IMR-90 (cell line): ENCODE results near the gene SARM1. TPM values are rescaled to one million over a fixed set of nuclear protein-coding genes. Genes with fewer than 3 reads are reported as not detected.
A peak's percentile ranks its signal among the peaks of the same experiment; 100 is the strongest.

Source experiments
- ATAC-seq: fragments of 200-7000 bp; cut with Tn5 transposase; 2 replicates; pipeline ENCODE4 v1.9.1; 2020; ENCODE audit warnings: low read depth, mild to moderate bottlenecking, moderate library complexity
- BruUV-seq: library from RNA; stranded (reverse); fragments of 400-500 nt; replicated peaks from 2 replicates; lab custom pipeline; 2021; lab: Mats Ljungman, UMichigan
- CTCF ChIA-PET: fragments of 300-600 bp; formaldehyde crosslinking; extraction: SDS; loops from one replicate; lab custom pipeline; 2021; ENCODE audit warnings: antibody characterized with exemption; lab: Yijun Ruan, JAX
- POLR2A ChIA-PET: fragments of 300-600 bp; sonication (Branson Sonifier 250); formaldehyde crosslinking; loops from one replicate; lab custom pipeline; 2022; ENCODE audit warnings: antibody characterized with exemption; ENCODE audit not compliant: unreplicated experiment; lab: Charles Lee
- DNase-seq: peaks from one replicate; pipeline ENCODE4 v3.0.0; 2013
- H2AFZ ChIP-seq: replicated peaks from 2 replicates; pipeline ENCODE3; 2013; ENCODE audit warnings: low read length, mild to moderate bottlenecking; ENCODE audit not compliant: poor library complexity
- H2AK5ac ChIP-seq: 2 replicates; pipeline ENCODE4 v1.6.1; 2013; ENCODE audit warnings: low read depth, low read length, inconsistent platforms
- H2AK9ac ChIP-seq: replicated peaks from 2 replicates; pipeline ENCODE3; 2013; ENCODE audit warnings: mild to moderate bottlenecking, low read depth, low read length, moderate library complexity; ENCODE audit not compliant: poor library complexity
- H2BK120ac ChIP-seq: 2 replicates; pipeline ENCODE4 v1.6.1; 2013; ENCODE audit warnings: low read depth, low read length, inconsistent platforms
- H2BK15ac ChIP-seq: 3 replicates; pipeline ENCODE4 v1.6.1; 2013; ENCODE audit warnings: low read depth, low read length, inconsistent platforms
- H2BK20ac ChIP-seq: 2 replicates; pipeline ENCODE4 v1.6.1; 2013; ENCODE audit warnings: low read depth, mild to moderate bottlenecking, inconsistent platforms, low read length, moderate library complexity
- H2BK5ac ChIP-seq: 2 replicates; pipeline ENCODE4 v1.6.1; 2013; ENCODE audit warnings: mild to moderate bottlenecking, low read depth, low read length, inconsistent platforms; ENCODE audit not compliant: poor library complexity, severe bottlenecking
- H3K14ac ChIP-seq: replicated peaks from 2 replicates; pipeline ENCODE4 v1.6.1; 2013; ENCODE audit warnings: low read depth, low read length, inconsistent platforms
- H3K18ac ChIP-seq: 2 replicates; pipeline ENCODE4 v1.6.1; 2013; ENCODE audit warnings: low read depth, low read length, control low read depth
- H3K23ac ChIP-seq: 2 replicates; pipeline ENCODE4 v1.6.1; 2013; ENCODE audit warnings: low read depth, low read length, inconsistent platforms
- H3K27ac ChIP-seq: 2 replicates; pipeline ENCODE4 v1.5.1; 2013; ENCODE audit warnings: mild to moderate bottlenecking, control low read depth, low read length; ENCODE audit not compliant: insufficient read depth
- H3K27me3 ChIP-seq: 2 replicates; pipeline ENCODE4 v1.6.1; 2013; ENCODE audit warnings: low read length; ENCODE audit not compliant: control insufficient read depth, insufficient read depth
- H3K36me3 ChIP-seq: 2 replicates; pipeline ENCODE4 v1.6.1; 2013; ENCODE audit warnings: low read length, mixed read lengths; ENCODE audit not compliant: control insufficient read depth, insufficient read depth
- H3K4ac ChIP-seq: 2 replicates; pipeline ENCODE4 v1.6.1; 2013; ENCODE audit warnings: low read depth, low read length, inconsistent platforms
- H3K4me1 ChIP-seq: 2 replicates; pipeline ENCODE4 v1.6.1; 2013; ENCODE audit warnings: low read length, mixed read lengths; ENCODE audit not compliant: control insufficient read depth, insufficient read depth
- H3K4me2 ChIP-seq: 2 replicates; pipeline ENCODE4 v1.6.1; 2013; ENCODE audit warnings: low read depth, mild to moderate bottlenecking, control low read depth, low read length, moderate library complexity
- H3K4me3 ChIP-seq: 2 replicates; pipeline ENCODE4 v1.5.1; 2013; ENCODE audit warnings: low read depth, mild to moderate bottlenecking, control low read depth, low read length, moderate library complexity; ENCODE audit not compliant: insufficient read depth
- H3K56ac ChIP-seq: 2 replicates; pipeline ENCODE4 v1.6.1; 2013; ENCODE audit warnings: low read length, inconsistent platforms; ENCODE audit not compliant: insufficient read depth; ENCODE audit errors: extremely low read depth
- H3K79me1 ChIP-seq, 2 experiments: 2 replicates each; pipeline ENCODE4 v1.6.1; 2013; ENCODE audit warnings: low read length in 2 of 2, inconsistent platforms in 1 of 2, low read depth in 1 of 2
- H3K9ac ChIP-seq: 2 replicates; pipeline ENCODE4 v1.6.1; 2013; ENCODE audit warnings: low read depth, low read length, control low read depth
- H3K9me1 ChIP-seq: 2 replicates; pipeline ENCODE4 v1.6.1; 2013; ENCODE audit warnings: low read length, inconsistent platforms; ENCODE audit not compliant: insufficient read depth
- H3K9me3 ChIP-seq: 2 replicates; pipeline ENCODE4 v1.6.1; 2013; ENCODE audit warnings: low read length; ENCODE audit not compliant: control insufficient read depth, insufficient read depth
- H4K20me1 ChIP-seq: 2 replicates; pipeline ENCODE4 v1.6.1; 2013; ENCODE audit warnings: low read length, inconsistent platforms; ENCODE audit not compliant: insufficient read depth
- H4K5ac ChIP-seq: 2 replicates; pipeline ENCODE4 v1.6.1; 2013; ENCODE audit warnings: mild to moderate bottlenecking, low read depth, low read length, control low read depth
- H4K8ac ChIP-seq, 2 experiments: 2 replicates each; pipeline ENCODE4 v1.6.1; 2013; ENCODE audit warnings: low read depth in 2 of 2, low read length in 2 of 2, control low read depth in 1 of 2, inconsistent platforms in 1 of 2
- H4K91ac ChIP-seq: 2 replicates; pipeline ENCODE4 v1.6.1; 2013; ENCODE audit warnings: low read depth, low read length, inconsistent platforms; ENCODE audit not compliant: insufficient read depth
- BHLHE40 ChIP-seq: fragments of 150-350 bp; IDR thresholded peaks from 2 replicates; pipeline ENCODE4 v1.6.1; 2016; ENCODE audit warnings: mild to moderate bottlenecking, low read depth, low read length
- CEBPB ChIP-seq: IDR thresholded peaks from 2 replicates; pipeline ENCODE4 v1.6.1; 2012; ENCODE audit warnings: low read depth, low read length, improper control_type of control experiment
- CHD1 ChIP-seq: IDR thresholded peaks from 2 replicates; pipeline ENCODE4 v1.6.1; 2012; ENCODE audit warnings: low read depth, low read length, improper control_type of control experiment
- FOS ChIP-seq: fragments of 150-350 bp; IDR thresholded peaks from 2 replicates; pipeline ENCODE4 v1.6.1; 2016; ENCODE audit warnings: low read depth, low read length
- MAFK ChIP-seq: IDR thresholded peaks from 2 replicates; pipeline ENCODE4 v1.6.1; 2012; ENCODE audit warnings: low read depth, low read length, improper control_type of control experiment
- MAZ ChIP-seq: IDR thresholded peaks from 2 replicates; pipeline ENCODE4 v1.6.1; 2012; ENCODE audit warnings: low read depth, mild to moderate bottlenecking, low read length, improper control_type of control experiment, moderate library complexity, borderline replicate concordance
- MXI1 ChIP-seq: IDR thresholded peaks from 2 replicates; pipeline ENCODE4 v1.6.1; 2012; ENCODE audit warnings: low read depth, mild to moderate bottlenecking, low read length, moderate library complexity, borderline replicate concordance
- NFE2L2 ChIP-seq: fragments of 150-350 bp; IDR thresholded peaks from 2 replicates; pipeline ENCODE4 v1.6.1; 2016; ENCODE audit warnings: low read depth, mild to moderate bottlenecking, low read length
- POLR2A ChIP-seq: IDR thresholded peaks from 2 replicates; pipeline ENCODE4 v1.6.1; 2012; ENCODE audit warnings: mild to moderate bottlenecking, low read depth, low read length
- RAD21 ChIP-seq: IDR thresholded peaks from 2 replicates; pipeline ENCODE4 v1.6.1; 2012; ENCODE audit warnings: low read length, improper control_type of control experiment
- RCOR1 ChIP-seq: IDR thresholded peaks from 2 replicates; pipeline ENCODE4 v1.6.1; 2012; ENCODE audit warnings: mild to moderate bottlenecking, low read length, improper control_type of control experiment; ENCODE audit not compliant: insufficient replicate concordance
- RFX5 ChIP-seq: IDR thresholded peaks from 2 replicates; pipeline ENCODE4 v1.8.0; 2012; ENCODE audit warnings: low read depth, mild to moderate bottlenecking, low read length, moderate library complexity
- SMC3 ChIP-seq: fragments of 150-350 bp; IDR thresholded peaks from 2 replicates; pipeline ENCODE4 v1.6.1; 2016; ENCODE audit warnings: low read depth, mild to moderate bottlenecking, antibody characterized with exemption, low read length, moderate library complexity
- WGBS, 2 experiments: methylation state at CpG; one replicate each; pipeline versions ENCODE4 v1.1.5 to v1.1.7; 2013; ENCODE audit warnings: missing lambda C conversion rate in 2 of 2; ENCODE audit not compliant: insufficient read length in 1 of 2; ENCODE audit errors: extremely low coverage in 2 of 2; 5-methylcytosine and 5-hydroxymethylcytosine counted together
- dilution Hi-C: fragments of 300-500 bp; cut with HindIII; formaldehyde crosslinking; loops from one replicate; pipeline ENCODE4 v1.14.3; 2018; ENCODE audit warnings: low sequenced_read_pairs; ENCODE audit not compliant: unreplicated experiment
- in situ Hi-C: fragments of 300-500 bp; cut with MboI; formaldehyde crosslinking; loops from 3 replicates; pipeline ENCODE4 v1.14.3; 2019; ENCODE audit warnings: low sequenced_read_pairs, inconsistent platforms, mixed read lengths
- intact Hi-C: fragments of 100-400 bp; cut with micrococcal nuclease; formaldehyde crosslinking; loops from 2 replicates; pipeline ENCODE4 v1.10.0; 2022
- polyA plus RNA-seq, 3 experiments: library from polyadenylated mRNA; depleted of rRNA; stranded (reverse); fragments of >200 nt; gene quantifications; 2 replicates each; pipeline ENCODE4 v1.2.3, GENCODE V29; 2012; ENCODE audit warnings: low replicate concordance in 1 of 3
- total RNA-seq: library from RNA; depleted of rRNA; stranded (reverse); fragments of >200 nt; gene quantifications from 2 replicates; pipeline ENCODE4 v1.2.3, GENCODE V29; 2012
- TF ChIP-seq, protein P1 (sequence below): fragments of 150-350 bp; IDR thresholded peaks from 2 replicates; pipeline ENCODE4 v1.6.1; 2017; ENCODE audit warnings: mild to moderate bottlenecking, antibody characterized with exemption, low read length, low read depth
- TF ChIP-seq, protein P2 (sequence below): conservative IDR thresholded peaks from 2 replicates; pipeline ENCODE4 v1.5.1; 2012; ENCODE audit warnings: mild to moderate bottlenecking, low read depth, low read length, improper control_type of control experiment
- TF ChIP-seq, protein P3 (sequence below): fragments of 150-350 bp; IDR thresholded peaks from 2 replicates; pipeline ENCODE4 v1.6.1; 2016; ENCODE audit warnings: low read depth, mild to moderate bottlenecking, low read length, moderate library complexity, borderline replicate concordance

Gene SARM1
- total and polyA plus RNA-seq, 2 of the 4 experiments (the other 2 are of a cell fraction), result 3.4 to 11.4 TPM

DNA sequence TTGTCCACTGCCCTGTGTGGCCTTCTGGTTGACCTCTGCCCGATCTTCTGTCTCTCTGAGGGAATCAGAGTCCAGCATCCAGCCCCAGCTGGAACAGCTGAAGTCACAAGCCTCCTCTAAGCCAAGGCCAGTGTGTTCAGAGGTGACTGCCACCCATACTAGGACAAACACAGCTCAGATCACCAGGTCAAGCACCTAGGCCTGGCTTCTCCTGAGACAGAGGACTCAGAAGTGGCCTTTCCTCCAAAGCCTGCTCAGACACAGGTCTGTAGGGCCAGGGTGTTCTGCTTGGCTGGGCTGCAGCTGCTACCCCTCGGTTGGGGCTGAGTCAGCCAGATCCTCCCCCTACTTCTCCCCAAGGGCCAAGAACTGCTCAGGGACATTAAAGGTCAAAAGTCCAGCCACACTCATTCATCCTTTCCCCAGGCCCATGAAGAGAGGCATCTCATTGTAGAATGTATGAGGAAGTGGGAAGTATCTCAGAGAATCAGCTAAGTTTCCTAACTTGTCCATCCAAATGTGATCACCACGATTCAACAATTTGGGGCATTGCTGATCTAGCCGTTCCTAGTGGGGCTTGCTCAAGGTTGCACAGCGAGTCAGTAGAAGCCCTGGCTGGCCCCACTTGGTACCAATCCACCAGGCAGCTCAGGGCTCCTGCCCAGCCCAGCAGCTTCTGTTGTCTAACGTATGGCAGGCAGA lies 26.9 kb downstream of the SARM1 start:
- DNase-seq, result peak; percentile 11
- CTCF ChIA-PET, result no interaction called here
- dilution Hi-C loops, result no loop called here

More for the DNA sequence above, 26.9 kb downstream of the SARM1 start:
- no peak for ATAC-seq
- no peak overlapping the region for H4K5ac ChIP-seq
- H3K4me3 ChIP-seq, result no peak overlapping the region
- POLR2A ChIA-PET, result no interaction called here
- no peak overlapping the region for H2BK20ac ChIP-seq
- no peak overlapping the region for H3K14ac ChIP-seq
- peaks cover 28% of the 10 kb centered on the region for H3K36me3 ChIP-seq
- TF ChIP-seq FOS (no peak), BHLHE40 (no peak), NFE2L2 (no peak), MAZ (no peak), RCOR1 (no peak), MXI1 (no peak), RFX5 (no peak), CEBPB (no peak), CHD1 (no peak), SMC3 (no peak), POLR2A (no peak), MAFK (no peak), RAD21 (no peak)
- TF ChIP-seq, protein P1, sequence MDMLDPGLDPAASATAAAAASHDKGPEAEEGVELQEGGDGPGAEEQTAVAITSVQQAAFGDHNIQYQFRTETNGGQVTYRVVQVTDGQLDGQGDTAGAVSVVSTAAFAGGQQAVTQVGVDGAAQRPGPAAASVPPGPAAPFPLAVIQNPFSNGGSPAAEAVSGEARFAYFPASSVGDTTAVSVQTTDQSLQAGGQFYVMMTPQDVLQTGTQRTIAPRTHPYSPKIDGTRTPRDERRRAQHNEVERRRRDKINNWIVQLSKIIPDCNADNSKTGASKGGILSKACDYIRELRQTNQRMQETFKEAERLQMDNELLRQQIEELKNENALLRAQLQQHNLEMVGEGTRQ, result no peak
- TF ChIP-seq, protein P2, sequence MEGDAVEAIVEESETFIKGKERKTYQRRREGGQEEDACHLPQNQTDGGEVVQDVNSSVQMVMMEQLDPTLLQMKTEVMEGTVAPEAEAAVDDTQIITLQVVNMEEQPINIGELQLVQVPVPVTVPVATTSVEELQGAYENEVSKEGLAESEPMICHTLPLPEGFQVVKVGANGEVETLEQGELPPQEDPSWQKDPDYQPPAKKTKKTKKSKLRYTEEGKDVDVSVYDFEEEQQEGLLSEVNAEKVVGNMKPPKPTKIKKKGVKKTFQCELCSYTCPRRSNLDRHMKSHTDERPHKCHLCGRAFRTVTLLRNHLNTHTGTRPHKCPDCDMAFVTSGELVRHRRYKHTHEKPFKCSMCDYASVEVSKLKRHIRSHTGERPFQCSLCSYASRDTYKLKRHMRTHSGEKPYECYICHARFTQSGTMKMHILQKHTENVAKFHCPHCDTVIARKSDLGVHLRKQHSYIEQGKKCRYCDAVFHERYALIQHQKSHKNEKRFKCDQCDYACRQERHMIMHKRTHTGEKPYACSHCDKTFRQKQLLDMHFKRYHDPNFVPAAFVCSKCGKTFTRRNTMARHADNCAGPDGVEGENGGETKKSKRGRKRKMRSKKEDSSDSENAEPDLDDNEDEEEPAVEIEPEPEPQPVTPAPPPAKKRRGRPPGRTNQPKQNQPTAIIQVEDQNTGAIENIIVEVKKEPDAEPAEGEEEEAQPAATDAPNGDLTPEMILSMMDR, result no peak
- TF ChIP-seq, protein P3, sequence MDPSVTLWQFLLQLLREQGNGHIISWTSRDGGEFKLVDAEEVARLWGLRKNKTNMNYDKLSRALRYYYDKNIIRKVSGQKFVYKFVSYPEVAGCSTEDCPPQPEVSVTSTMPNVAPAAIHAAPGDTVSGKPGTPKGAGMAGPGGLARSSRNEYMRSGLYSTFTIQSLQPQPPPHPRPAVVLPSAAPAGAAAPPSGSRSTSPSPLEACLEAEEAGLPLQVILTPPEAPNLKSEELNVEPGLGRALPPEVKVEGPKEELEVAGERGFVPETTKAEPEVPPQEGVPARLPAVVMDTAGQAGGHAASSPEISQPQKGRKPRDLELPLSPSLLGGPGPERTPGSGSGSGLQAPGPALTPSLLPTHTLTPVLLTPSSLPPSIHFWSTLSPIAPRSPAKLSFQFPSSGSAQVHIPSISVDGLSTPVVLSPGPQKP, result no peak
- no peak overlapping the region for H2AFZ ChIP-seq
- H2AK9ac ChIP-seq, result no peak overlapping the region
- H3K9me1 ChIP-seq, result peaks cover 19% of the 10 kb centered on the region; the same call in 1 of the 2 replicates
- H4K20me1 ChIP-seq, result no peaks in the 10 kb centered on the region
- 90% methylated on average over 3 of the region's 6 CpGs; no CpG with 5 or more reads in 1 of the 2 experiments for WGBS, 2 experiments
- H2BK5ac ChIP-seq, result no peak overlapping the region
- in situ Hi-C loops (no loop called here), intact Hi-C loops (no loop called here)
- H3K9ac ChIP-seq, result no peak overlapping the region
- H3K27ac ChIP-seq, result no peak overlapping the region
- H3K27me3 ChIP-seq, result no peaks in the 10 kb centered on the region
- no peak overlapping the region for H2AK5ac ChIP-seq
- H3K79me1 ChIP-seq, result no peaks in the 10 kb centered on the region
- no TSS peak for BruUV-seq
- H2BK120ac ChIP-seq, result no peak overlapping the region
- no peak overlapping the region for H3K18ac ChIP-seq
- H4K8ac ChIP-seq, result no peak overlapping the region
- no peak overlapping the region for H4K91ac ChIP-seq
- H3K56ac ChIP-seq, result no peak overlapping the region
- H3K4me1 ChIP-seq, result peaks cover 9% of the 10 kb centered on the region
- H3K9me3 ChIP-seq, result no peaks in the 10 kb centered on the region
- H3K23ac ChIP-seq, result no peak overlapping the region
- no peak overlapping the region for H3K4ac ChIP-seq
- H3K4me2 ChIP-seq, result no peak overlapping the region
- H2BK15ac ChIP-seq, result no peak overlapping the region
